Activated CD8-positive, alpha-beta memory T cell treated with anti-CD3 and anti-CD28 coated beads, Interleukin-2, amount 50 U/mL, for 48 hours (primary cell): Measurements from ENCODE around the gene RNF157.

Experiments
- DNase-seq: peaks from one replicate; pipeline ENCODE4 v3.0.0-alpha.2; 2020

The RNF157 gene

DNA sequence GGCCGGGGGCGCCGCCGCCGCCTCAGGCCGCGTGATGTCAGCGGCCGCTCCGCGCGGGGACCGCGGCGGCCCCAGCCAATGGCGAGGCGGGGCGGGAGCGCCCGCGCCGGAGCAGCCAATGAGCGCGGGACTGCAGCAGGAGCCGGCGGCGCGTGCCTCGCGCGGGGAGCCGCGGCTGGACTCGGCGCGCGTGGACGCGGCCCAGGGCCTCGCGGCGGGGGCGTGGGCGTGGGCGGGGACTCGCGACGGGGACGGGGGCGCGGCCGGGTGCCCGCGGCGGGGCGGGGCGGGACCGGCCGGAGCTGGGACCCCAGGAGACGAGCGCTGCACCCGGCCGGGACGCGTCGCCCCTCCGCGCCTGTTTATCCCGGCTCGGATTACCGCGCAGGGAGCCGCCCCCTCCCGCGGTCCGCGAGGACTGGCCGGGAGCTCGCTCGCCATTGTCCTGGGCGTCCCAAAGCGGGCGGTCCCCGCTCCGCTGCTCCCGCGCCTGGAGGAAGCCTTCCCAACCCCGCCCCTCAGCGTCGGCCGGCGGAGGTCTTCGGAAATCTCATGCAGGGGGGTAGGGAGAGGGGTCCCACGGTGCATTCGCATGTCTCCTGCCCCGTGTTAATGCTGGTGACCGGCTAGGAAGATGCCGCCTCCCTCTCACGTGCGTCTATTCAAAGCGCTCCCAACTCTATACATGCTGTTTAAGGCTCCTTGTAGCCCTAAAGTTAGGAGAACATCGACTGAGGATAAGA is at the start of gene RNF157:
RNF157 (minus strand) TSS at position 33 of the 743 bp plus-strand sequence. CDS start 253 bp downstream, outside the sequence.
- DNase-seq = peak; percentile 77

DNA sequence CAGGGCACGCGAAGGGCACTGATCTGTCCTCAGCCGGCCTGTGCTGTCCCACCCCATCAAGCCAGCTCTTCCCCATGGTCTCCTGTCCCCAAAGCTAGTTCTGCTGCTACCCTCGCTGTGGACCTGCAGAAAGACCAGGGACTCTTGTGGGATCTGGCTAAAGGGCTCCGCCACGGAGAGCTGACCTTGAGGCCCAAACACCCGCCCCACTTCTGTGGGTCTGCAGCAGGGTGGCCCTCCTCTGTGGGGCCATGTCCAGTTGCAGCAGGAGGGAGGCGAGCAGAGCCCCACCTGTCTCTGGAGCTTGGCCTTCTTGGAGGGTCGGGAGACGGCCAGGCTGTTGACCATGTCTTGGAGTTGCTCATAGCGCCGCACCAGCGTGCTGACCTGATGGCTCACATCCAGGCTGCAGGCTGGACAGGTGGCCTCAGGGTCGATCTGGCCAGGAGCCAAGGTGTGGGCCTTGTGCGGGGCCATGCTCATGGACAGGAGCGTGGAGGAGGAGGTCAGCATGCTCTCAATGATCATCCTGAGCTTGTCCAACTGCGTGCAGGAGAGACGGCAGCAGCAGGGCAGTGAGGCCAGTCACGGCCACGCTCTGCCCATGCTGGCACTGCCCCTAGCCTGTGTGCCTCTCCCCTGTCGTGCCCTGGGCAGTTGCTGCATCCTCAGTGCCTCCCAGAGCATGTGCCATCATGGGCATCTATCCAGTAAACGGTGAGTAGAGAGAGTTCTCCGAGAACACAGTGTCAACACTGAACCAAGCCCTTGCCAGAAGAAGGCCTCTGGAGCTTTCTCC is 41.5 kb upstream of the RNF157 start:
- no peak for DNase-seq

DNA sequence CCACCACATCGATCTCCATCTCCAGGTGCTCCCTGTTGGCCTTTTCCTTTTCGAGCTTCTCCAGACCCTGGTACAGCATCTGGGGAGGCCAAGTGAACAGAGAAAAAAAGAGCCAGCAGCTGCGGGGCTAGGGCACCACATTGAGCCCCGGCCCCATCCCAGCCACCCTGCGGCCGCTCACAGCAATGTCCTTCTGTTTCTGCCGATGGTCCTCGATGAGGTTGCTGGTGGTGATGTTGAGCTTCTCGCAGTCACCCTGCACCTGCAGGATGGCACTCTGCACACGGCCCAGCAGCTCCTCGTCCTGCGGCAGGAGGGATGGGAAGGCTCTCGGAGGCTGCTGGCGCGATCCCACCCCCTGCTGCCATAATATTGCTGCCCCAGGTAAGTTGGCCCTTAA is 40.4 kb upstream of the RNF157 start:
- no peak for DNase-seq

DNA sequence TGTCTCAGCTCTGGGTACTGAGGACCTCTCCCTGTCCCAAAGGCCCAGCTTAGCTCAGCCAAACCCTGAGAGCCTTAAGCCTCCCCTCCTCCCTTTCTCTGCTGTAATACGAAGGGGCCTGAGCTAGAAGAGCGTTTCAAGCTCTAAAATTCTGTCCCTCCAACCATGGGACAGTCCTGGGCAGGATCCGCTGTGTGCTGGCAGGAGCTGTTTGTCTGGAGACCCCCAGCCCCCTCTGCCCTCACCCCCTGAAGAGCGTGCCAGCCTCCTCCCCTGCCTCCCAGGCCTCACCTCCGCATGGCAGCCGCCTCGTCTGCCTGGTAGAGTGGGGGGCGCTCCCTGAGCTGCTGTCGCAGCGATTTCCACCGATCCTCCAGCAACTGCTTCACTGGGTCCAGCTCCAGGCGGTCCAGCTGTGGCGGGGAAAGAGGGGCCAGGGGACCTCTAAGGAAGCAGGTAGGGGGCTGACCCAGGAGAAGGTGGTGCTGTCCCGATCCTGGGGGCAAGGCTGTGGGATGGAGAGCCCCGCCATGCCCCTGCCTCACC is 39.5 kb upstream of the RNF157 start:
- no peak for DNase-seq

DNA sequence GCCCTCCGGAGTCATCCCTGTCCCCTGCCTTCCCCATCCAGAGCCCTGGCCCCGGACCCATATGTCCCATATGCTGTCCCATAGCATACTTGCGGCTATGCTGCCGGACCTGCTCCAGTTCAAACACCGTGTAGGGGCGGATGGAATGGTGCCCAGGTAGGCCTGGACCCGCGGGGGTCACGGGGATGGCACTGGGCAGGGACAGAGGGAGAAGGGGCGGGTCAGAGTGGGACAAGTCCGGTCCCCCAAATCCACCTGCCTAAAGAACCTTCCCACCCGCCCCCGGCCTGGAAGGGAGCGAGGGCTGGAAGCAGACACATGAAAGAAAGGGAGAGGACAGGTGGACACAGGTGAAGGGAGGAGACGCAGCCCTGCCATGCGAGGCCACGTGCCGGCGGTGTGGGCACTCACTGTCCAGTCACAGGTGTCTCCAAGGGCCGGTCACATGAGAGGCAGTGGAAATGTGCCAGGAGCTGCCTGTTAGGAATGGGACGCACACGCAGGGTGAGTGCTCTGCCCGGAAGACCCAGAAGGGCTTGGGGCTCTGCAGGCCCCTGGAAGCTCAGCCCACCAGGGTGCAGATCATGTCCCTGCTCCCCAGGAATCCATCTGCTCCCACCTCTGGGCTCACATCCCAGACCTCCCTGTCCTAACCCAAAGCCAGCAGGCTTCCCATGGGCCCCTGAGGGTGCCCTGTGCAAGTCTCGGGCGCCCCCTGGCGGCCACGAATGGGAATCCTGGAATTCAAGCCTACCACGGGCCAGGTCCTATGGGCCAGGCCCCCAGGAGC is 38.9 kb upstream of the RNF157 start:
- DNase-seq = peak; percentile 98

DNA sequence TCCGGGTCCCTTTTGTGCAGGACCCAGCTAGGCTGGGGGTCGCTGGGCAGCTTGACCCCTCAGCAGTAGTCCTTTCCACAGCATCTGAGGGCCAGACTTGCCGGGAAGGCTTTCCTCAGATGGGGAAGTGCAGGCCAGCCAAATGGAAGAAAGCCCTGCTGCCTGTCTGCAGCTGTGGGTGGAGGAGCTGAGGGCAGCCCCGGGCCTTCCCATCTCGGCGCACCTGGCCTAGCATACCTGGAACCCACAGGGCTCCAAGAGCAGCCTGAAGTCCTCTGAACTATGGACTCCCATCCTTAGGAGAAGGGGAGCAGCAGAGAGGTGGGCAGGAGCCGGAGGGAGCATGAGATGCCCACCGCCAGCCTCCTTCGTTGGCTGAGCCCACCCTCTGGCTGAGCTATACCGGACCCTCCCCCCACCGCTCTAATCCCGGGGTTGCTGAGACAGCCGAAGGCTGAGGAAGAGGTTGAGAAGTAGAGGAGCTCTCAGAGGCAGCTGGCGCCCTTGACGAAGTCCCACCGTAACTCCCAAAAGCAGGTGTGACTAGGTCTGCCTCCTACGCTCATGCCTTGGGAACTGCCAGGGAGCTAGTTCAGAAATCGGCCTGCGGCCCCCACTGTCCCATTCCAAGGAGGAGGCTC is 38.1 kb upstream of the RNF157 start:
- no peak for DNase-seq

DNA sequence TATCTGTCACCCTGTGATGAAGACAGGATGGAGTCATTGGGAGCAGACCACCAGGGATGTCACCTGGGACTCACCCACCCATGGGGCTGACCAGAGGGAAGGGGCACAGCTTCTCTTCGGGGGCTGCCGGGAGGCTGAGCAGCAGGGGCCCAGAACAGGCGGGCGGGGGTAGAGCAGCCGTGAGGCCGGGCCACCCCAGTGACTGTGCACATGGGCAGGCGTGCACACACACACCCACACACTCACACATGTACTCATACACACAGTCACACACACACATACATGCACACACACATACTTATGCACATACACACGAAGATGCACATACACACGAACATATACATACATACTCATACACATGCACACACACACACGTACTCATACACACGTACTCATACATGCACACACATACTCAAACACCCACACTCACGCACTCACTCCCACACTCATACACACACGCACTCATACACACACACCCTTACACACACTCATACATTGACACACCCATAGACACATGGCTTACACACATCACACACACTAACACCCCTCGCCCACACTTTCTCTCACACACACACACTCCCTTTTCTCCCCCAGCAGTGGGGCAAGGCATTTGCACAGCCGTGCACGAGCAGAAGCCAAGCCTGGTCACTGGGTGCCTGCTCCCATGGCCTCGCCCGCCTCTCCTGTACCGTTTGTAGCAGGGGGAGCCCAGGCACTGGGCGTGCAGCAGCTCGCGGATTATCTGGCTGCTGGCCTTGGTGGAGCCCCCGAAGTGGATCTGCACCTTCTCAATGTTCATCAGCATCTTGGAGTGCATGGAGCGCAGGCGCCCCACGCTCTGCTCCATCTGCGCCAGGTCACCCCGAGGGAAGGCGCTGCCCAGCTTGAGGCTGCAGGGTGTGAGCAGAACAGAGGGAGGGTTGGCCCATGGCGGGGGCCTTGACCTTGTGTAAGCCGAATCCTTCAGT is 37.3 kb upstream of the RNF157 start:
- DNase-seq = peak; percentile 53

DNA sequence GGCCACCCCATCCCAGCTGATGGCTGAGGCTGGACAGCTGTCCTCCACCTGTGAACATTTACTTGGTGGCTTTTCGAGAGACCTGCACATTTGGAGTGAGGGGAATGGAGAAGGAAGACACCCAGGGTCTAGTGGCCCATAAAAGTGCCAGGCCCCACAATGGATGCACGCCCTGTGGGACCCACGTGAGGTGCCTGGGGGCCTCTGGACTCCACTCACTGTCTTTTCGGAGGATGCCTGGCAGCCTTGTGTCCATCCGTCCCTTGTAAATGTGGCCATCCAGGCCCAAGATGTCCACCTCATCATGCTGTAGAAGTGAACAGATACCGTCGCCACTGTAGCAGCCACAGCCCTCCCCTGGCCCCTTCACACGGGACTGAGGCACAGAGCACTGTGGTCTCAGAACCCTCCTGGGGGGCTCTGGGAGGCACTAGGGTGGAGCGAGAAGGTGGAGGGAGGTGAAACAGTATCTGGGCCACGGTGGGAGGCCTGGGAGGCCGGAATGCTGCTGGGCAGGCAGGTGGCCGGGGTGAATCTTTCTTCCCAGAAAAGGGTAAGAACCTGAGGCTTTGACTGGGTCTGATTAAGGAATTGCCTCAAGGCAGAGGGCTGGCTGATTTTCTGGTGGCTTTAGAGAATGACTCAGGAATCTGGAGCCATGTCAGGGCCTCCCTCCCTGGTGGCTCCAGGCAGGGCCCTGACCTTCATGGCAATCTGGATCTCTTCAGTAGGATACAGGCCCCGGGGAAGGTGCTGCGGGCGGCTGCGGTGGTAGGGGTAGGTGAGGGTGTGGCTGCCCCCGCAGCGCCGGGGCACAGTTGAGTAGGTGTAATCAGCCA is 36.4 kb upstream of the RNF157 start:
- no peak for DNase-seq

DNA sequence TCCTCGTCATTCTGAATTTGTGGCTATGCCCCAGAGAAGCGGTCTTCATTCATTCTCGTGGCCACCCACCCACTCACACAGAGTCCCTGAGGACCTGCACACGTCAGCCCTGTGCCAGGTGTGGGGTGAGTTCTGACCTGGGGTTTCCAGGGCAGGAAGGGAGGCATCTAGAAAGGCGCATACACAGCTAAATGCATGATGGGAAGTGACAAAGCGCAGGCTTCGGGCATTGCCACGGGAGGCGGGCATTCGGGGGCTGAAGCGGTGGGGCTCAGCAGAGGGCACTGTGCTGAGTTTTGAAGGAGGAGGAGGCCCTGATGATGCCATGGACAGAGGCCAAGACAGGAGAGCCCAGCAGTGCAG is 35.8 kb upstream of the RNF157 start:
- DNase-seq = no peak

DNA sequence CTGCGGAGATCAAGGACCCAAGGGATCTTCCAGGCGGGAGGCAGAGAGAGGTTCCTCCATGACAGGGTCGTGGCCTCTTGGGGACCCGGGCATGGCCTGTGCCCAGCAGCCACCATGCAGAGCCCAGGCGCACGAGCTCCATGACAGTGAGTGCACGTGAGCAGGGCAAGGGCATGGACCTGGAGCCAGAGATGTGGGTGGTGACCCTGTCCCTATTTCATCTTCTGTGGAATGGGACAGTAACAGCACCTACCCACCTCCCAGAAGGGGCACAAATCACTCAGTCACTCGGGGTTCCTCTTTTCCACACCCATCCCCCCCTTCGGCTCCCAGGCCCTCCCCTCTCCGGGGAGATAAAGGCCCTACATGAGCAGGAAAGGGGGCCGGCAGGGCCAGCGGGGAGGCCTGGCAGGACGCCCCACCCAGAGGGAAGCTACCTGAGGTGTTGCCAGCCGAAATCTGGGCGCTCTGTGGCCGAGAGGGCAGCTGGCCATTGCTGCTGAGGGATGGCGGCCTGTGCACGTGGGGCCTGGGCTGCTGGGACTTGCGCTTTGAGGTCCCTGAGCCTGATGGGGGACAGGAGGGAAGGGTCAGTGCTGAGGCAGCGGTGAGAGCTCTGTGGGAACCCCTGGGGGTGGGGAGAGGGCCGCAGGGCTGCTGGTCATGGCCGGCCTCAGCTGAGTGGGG is 35.2 kb upstream of the RNF157 start:
- no peak for DNase-seq

DNA sequence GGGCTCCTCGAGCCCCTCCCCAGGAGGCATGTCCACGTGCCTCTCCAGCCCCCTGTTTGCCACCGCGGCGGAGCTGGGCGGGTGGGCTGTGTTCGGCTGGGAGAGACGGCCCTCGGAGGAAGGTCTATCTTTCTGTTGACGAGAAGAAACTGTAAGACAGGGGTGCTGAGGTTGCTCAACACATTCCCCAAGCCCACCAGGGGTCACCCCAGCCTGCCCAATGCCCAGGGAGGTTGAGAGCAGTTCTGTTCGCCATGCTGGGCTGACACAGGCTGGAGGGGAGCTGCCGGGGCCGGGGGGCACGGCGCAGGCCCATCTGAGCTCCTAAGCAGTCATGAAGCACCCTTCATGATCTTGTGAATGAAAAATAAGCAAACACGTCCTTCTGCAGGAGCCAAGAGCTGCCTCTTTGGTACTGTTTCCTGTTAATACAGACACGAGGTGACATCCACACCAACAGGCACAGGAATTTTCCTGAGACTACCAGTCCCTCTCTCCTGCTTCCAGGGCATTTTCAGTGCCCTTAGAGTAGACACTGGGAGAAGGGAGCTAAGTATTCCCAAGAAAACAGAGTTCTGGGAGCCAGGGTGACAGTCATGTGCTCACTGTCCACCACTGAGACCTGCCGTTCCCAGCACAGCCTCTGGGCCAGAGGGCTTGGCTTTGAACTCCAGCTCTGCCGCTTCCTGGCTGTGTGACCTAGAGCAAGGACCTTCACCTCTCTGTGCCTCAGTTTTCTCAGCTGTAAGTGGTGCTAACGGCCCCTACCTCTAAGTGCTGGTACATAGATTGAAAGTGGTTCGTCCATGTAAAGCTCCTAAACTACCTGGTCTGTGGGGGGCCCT is 34.0 kb upstream of the RNF157 start:
- DNase-seq = peak; percentile 61

DNA sequence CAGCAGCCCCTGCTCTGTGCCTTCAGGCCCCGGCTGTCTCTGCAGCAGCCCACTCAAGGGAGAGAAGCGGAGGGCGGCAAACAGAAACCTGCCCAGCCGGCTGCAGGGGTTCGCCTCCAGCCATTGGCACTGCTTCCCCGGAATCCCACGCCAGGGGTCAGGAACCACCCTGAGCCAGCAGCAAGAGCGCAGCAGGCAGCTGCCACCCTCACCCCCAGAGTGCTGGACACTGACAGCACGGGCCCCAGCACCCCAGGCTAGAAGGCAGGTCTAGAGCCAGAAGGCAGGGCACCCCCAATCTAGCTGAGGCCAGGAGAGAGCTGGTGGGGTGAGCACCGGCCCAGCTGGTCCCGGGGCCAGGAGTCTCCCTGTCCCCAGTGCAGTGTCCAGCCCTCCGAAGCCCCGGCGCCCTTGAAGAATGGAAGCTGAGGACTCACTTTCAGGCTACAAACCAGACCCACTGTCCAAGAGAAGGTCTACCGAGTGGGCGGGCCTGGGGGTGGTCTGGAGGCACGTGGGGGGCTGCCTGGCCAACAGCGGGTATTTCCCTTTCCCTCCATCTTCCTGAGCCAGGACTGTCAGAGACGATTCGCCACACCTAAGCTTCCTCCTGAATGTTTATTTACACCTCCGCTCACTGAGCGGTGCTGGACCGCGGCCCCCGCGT is 33.3 kb upstream of the RNF157 start:
- peak; percentile 66 for DNase-seq

DNA sequence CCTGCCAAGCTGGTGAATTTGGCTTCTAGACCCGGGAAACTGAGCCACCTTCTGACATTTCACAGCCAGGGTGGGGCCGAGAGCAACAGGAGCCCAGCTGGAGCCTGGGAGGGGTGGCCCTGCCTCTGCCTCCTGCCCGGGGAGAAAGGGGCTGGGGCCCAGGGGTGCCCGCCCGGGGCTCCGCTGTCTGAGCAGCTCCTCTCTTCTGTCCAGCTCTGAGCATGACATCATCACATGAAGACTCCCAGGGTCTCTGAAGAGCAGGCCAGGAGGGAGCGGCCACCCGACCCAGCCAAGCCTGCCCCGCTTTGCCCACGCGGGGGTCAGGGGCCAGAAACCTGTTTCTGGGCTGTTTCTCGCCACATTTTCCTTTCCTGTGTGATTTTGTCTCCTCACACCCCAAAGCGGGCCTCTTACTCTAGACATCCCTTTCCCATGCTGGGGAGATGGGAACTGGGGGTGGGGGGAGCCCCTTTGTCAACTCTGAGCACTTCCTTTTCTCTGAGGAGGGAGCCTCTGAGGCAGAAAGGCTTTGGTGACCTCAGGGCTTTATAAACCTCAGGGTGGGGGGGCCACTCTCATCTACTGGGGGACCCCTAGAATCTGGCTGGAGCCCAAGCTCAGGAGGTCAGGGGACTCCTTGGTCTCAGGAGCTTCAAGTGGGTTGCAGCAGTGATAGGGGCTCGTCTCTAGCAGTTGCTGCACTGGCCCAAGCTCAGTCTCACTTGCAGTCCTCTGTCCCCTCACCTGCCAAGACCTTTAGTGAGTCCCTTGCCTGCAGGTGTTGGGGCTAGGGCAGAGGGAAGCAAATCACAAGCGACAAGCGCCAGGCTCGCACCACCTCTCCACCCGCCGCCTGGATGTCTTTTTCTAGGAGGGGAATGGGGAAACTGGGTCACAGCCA is 32.5 kb upstream of the RNF157 start:
- DNase-seq = no peak

DNA sequence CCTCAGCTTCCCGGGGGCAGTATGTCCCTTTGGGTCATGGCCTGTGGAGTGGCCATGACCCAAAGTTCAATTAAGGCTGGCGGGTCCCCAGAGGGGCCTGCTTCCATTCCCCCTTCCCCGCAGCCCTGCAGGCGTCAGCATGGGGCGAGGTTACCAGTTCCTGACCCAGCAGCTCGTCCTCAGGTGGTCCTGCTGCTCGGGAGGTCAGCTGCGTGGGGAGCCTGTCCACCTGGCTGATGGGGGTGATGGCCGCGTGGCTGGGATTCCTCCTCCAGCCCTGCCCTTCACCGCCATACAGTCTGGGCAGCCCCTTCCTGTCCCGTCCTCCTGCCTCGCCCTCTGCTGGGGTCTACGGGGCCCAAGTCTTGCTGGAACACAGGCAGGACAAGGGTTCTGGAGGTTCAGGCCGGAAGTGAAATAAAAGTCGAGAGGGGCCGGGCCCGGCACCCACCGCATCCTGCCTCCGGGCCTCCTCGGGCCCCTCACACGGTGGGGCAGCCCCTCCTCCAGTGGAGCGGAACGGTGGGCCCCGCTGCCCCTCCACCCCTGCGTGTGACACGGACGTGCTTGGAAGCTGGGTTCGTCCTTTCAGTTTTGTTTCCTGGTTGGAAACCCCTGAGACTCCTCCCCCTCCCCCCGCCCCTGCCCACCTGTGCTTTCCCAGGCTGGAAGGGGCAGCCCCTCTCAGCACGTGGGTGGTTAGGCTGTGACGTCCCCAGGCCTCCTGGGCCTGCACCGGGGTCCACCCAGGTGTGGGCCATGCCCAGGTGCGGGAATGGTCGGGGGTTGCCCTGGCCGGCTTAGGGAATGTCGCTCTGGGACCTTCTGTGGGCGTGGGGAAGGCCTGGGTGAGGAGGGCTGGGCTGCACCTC is 31.6 kb upstream of the RNF157 start:
- peak; percentile 95 for DNase-seq

DNA sequence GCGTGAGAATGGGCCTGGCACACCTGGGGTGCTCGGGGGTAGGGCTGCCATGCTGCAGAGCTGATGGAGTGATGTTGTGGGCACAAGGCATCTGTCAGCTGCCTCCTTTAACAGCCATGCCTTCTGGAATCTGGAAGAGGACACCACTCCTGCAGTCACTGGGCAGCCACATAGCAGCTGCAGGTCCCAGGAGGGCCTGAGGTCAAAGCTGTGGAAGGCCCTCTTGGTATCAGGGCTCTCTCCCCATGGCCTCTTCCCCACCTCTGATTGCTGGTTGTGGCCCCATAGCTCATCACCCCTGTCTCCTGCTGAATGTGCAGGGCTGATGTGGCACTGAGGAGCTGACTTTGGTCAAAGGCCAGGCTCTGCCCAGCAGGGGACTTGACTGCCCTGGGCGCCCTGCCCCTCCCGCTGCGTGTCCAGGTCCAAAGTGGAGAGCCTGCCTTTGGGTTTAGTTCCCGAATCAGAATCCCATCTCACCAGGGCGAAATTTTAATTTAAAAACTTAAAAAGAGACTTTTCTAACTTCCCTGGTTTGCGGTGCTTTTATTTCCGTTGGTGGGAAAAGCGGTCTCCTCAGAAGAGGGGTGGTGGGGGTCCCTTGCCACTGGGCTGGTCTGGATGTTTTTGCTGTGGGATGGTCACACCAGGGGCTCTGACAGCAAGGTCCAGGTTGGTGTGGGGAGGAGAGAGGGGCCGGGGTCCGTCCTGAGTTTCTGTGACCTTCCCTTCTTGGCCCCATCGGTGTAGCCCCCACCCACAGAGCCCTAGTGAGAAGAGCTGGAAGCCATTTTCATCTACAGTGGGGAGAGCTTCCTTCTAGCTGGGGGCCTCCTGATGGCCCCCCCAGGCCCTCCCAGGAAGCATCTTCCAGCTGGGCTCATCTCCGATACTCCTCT is 30.7 kb upstream of the RNF157 start:
- DNase-seq = peak; percentile 79
